GM20431 (cell line): ENCODE results near the gene SPOCK3.
"Not testable (repeated sequence)": the region's sequence is repeated elsewhere in the genome, so short reads cannot be mapped to it uniquely, and the experiment has no call there.

Experiments
- in situ Hi-C: fragments of 300-500 bp; cut with MseI, MboI; formaldehyde crosslinking; loops from one replicate; pipeline ENCODE4 v1.15.0; 2020; ENCODE audit warnings: low sequenced_read_pairs; ENCODE audit not compliant: unreplicated experiment

SPOCK3 gene

GRCh38 chr4:167234316-167234881, at the start of gene SPOCK3:
Gene SPOCK3 (minus strand): TSS chr4:167234494.
- in situ Hi-C loops, result no loop called here

- in situ Hi-C loops, result no loop called here
These were observed 48.0 kb upstream of the SPOCK3 start for GRCh38 chr4:167282171-167282864.

GRCh38 chr4:167281545-167281944, 47.3 kb upstream of the SPOCK3 start:
- in situ Hi-C loops, result not testable (repeated sequence)

GRCh38 chr4:167274351-167274750, 40.1 kb upstream of the SPOCK3 start:
- in situ Hi-C loops, result no loop called here

- in situ Hi-C loops, result no loop called here
These were observed 30.9 kb upstream of the SPOCK3 start for GRCh38 chr4:167265231-167265630.

GRCh38 chr4:167248271-167248670, 14.0 kb upstream of the SPOCK3 start:
- in situ Hi-C loops, result no loop called here

GRCh38 chr4:167239627-167240026, 5.3 kb upstream of the SPOCK3 start:
- in situ Hi-C loops, result no loop called here

- in situ Hi-C loops, result no loop called here
These were observed 3.9 kb upstream of the SPOCK3 start for GRCh38 chr4:167238226-167238625.

- in situ Hi-C loops, result no loop called here
These were observed 494 bp downstream of the SPOCK3 start for GRCh38 chr4:167233685-167234315.

GRCh38 chr4:167232805-167233684, 1.2 kb downstream of the SPOCK3 start:
- in situ Hi-C loops, result no loop called here

- in situ Hi-C loops, result no loop called here
These were observed 3.5 kb downstream of the SPOCK3 start for GRCh38 chr4:167230744-167231143.

- in situ Hi-C loops, result no loop called here
These were observed 12.2 kb downstream of the SPOCK3 start for GRCh38 chr4:167222099-167222498.

GRCh38 chr4:167221084-167221483, 13.2 kb downstream of the SPOCK3 start:
- in situ Hi-C loops, result no loop called here

GRCh38 chr4:167218022-167218608, 16.2 kb downstream of the SPOCK3 start:
- in situ Hi-C loops, result no loop called here

GRCh38 chr4:167216783-167217182, 17.5 kb downstream of the SPOCK3 start:
- in situ Hi-C loops, result no loop called here

GRCh38 chr4:167210166-167210565, 24.1 kb downstream of the SPOCK3 start:
- in situ Hi-C loops, result no loop called here

GRCh38 chr4:167196344-167197012, 37.8 kb downstream of the SPOCK3 start:
- in situ Hi-C loops, result no loop called here

GRCh38 chr4:167190379-167190778, 43.9 kb downstream of the SPOCK3 start:
- in situ Hi-C loops, result no loop called here

GRCh38 chr4:167185465-167185864, 48.8 kb downstream of the SPOCK3 start:
- in situ Hi-C loops, result no loop called here

GRCh38 chr4:167183036-167183435, 51.3 kb downstream of the SPOCK3 start:
- in situ Hi-C loops, result no loop called here
